Measurements from ENCODE around the gene ARF4.

The ARF4 gene

DNA sequence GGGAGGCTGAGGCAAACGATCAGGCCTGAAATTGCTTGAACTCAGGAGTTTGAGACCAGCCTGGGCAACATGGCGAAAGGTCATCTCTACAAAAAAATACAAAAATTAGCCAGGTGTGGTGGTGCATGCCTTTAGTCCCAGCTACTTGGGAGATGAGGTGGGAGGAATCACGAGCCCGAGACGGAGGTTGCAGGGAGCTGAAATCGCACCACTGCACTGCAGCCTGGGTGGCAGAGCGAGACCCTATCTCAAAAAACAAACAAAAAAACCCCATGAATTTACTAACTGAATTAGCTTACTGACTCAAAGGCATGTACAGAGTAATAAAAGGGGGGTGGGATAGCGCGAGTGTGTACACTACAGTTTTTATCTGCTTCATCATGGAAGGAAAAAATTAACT is 19.3 kb downstream of the ARF4 start:
- no peak for DNase-seq

DNA sequence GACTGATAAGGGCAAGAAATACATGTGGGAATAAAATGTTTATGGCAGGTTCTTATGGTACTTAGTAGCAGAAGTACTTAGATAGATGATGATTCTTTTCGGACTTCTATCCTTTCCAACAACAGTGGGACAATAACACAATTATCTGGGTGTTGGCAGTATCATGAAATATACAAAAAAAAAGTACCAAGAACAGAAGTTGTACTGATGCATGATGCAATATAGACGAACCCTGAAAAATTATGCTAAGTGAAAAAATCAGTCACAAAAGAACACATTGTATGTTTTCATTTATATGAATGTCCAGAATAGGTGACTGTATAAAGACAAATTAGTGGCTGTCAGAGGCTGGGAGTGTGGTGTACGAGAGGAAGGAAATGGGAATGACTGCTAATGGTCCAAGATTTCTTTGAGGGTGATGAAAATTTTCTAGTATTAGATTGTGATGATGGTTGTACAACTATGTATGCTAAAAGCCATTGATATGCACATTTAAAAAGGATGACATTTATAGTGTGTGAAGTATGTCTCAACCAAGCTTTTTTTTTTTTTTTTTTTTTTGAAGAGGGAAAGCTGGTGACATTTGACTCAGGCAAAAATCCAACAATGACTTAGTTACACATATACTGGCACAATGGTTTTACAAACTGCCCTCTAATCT is 21.0 kb downstream of the ARF4 start:
- DNase-seq = no peak

DNA sequence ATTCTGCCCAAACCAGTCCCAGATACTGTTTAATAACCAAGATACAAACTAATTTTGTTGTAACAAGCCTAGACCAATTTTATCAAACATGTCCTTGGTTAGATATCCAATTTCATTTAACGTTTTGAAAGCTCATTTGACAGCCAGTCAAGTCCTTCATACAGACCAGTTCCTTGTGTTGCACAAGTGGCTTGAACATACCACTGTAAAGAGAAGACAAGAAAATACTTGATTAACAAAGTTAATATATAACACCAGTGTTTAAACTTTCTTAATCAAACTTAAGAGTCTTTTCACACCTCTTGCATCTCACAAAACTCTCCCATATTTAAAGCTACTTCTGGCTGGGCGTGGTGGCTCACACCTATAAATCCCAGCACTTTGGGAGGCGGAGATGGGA is 25.0 kb downstream of the ARF4 start:
- DNase-seq = no peak

DNA sequence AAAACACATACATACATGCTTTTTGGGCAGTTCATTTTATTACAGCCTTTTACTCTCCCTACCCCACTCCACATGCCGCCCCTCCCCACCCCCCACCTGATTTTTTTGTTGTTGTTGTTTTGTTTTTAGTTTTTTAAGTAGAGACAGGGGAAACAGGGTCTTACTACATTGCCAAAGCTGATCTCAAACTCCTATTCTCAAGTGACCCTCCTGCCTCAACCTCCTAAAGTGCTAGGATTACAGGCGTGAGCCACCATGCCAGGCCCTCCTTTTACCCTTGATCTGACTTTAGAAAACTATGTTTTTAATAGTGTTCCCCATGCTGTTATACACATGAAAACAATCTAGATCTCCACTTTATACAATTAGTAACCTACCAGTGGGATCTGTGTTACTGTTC is 26.3 kb downstream of the ARF4 start:
- DNase-seq = no peak

DNA sequence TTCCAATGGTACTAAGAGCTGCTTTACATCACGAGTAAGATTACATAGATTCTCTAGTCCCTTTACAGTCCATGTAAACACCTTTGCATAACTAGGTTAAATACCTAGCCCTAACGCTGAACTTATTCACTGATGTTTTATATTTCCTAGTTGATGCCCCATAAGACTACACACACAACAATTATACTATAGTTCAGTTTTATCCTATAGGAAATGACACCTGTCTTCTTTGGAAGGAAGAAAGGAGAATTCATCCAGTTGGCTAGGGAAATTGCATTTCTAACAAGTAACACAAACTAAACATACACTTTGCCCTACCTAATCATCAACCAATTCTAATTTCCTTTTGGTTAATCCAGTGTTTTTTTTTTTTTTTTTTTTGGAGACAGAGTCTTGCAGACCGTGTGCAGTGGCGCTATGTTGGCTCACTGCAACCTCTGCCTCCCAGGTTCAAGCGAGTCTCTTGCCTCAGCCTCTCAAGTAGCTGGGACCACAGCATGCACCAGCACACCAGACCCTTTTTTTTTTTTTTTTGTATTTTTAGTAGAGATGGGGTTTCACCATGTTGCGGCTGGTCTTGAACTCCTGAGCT is 27.2 kb downstream of the ARF4 start:
- no peak for DNase-seq

DNA sequence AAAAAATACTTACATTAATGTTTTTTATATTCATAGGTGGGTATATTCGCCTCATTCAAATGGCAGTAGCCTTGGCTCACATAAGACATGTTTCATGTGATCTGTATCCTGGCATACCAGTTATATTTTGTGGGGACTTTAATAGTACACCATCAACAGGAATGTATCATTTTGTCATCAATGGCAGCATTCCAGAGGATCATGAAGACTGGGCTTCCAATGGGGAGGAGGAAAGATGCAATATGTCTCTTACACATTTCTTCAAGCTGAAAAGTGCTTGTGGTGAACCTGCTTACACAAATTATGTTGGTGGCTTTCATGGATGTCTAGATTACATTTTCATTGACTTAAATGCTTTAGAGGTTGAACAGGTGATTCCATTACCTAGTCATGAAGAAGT is 37.6 kb downstream of the ARF4 start:
- no peak for DNase-seq

DNA sequence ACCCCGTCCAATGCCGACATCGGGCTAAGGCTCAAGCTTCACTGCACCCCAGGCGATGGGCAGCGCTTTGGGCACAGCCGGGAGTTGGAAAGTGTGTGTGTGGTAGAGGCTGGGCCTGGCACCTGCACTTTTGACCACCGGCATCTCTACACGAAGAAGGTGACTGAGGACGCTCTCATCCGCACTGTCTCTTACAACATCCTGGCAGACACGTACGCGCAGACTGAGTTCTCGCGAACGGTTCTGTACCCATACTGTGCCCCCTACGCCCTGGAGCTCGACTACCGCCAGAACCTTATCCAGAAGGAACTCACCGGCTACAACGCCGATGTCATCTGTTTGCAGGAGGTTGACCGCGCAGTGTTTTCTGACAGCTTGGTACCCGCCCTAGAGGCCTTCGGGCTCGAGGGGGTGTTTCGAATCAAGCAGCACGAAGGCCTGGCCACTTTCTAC is 40.0 kb downstream of the ARF4 start:
- DNase-seq = peak; percentile 63

DNA sequence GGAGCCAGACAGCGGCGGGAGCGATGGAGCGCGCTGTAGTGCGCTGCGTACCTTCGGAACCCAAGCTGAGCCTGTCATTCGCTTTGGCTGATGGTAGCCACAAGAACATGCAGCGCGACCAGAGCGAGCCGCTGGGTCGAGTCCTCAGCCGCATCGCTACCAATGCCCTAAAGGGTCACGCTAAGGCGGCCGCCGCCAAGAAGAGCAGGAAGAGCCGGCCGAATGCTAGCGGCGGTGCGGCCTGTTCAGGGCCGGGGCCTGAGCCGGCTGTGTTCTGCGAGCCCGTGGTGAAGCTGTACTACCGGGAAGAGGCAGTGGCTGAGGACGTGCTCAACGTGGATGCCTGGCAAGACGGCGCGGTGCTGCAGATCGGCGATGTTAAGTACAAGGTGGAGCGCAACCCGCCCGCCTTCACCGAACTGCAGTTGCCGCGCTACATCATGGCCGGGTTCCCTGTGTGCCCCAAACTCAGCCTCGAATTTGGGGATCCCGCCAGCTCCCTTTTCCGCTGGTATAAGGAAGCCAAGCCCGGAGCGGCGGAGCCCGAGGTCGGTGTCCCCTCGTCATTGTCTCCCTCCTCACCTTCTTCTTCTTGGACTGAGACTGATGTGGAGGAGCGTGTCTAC is 40.6 kb downstream of the ARF4 start:
- DNase-seq = peak; percentile 36

DNA sequence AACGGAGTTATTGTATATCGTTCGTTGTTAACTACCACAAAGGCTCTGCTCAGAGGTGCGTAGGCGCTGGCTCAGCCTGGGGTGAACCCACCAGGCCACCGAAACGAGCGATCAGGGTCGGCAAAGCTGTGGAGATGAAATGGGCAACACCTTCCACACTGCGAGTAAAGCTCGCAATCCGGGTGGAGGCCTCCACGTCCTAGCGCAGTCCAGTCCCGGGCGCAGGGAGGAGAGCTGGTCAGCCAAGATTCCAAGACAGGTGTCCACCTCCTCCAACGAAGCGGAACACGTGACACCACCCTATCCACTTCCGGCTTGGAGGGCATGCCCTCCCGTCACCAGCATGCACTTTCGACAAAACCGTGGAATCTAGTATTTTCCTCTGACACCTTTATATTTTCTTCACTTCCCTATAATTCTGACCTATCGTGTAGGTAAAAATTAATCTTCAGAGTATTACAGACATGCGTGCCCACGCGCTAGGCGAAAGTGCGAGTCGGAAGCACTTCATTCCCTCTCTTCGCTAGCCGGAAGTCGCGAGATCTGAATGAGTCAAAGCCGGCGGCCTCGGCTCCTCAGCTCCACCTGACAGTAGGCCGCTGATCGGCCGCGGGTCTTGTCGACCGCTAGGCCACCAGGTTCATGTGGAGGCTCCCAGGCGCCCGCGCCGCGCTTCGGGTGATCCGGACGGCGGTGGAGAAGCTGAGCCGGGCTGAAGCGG is 41.2 kb downstream of the ARF4 start, which contains the start of gene PDE12:
TSS of gene PDE12 (plus strand) at position 537 of the 721 bp plus-strand sequence. CDS start at position 643, 106 bp downstream.
- DNase-seq = peak; percentile 89

DNA sequence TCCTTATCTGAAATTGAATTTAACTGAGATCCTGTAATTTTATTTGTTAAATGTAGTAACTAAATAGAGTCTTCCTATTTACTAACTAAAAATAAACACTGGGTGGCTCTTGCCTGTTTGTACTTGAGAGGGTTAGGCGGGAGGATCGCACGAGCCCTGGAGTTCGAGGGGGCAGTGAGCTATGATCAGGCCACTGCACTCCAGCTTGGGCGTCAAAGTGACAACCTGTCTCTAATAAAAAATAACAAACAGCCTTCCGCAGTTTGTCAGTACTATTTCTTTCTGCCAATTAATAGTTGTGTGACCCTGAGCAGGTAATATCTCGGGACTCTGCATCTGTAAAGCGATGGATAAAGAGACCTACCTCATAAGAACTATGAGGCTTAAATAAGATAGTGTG is 41.8 kb downstream of the ARF4 start:
- DNase-seq = no peak

DNA sequence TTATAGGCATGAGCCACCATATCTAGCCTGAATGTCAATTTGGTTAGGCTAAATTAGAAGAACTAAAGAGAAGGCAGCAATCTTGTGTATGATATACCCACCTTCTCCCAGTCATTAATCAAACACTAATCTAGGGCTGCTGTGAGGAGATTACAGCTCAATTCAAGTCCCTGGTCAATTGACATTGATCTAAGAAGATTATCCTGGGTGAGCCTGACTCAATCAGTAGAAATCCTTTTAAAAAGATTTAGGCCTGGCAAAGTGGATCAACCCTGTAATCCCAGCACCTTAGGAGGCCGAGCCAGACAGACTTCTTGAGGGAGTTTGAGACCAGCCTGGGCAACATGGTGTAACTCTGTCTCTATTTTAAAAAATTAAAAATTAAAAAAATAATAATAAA is 50.5 kb downstream of the ARF4 start:
- DNase-seq = no peak

DNA sequence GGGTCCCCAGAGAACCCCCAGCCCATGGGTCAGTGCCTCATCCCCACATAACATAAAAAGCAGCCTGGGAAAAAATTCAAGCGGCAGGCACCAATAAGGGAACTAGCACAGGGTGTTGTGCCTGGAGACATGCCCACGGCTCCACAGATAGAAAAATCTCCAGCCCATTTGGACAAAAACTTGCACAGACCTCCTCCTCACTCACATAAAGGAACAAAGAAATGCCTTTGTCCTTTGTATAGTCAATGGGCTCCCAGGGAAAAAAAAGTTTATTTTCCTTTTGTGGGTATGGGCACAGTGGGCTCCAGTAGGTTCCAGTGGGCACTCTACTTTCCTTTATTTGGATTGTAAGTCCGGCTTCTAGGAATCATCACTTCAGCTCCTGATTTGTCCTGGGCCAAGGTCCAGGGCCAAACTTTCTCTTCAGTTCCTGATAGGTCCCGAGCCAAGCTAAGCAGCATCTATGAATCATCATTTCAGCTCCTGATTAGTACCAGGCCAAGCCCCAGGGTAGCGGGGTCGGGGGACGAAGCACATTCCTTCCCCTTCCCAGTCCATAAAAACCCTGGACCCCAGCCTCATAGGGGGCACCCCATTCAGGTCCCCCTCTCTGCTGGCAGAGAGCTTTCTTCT is 51.4 kb downstream of the ARF4 start:
- DNase-seq = no peak

DNA sequence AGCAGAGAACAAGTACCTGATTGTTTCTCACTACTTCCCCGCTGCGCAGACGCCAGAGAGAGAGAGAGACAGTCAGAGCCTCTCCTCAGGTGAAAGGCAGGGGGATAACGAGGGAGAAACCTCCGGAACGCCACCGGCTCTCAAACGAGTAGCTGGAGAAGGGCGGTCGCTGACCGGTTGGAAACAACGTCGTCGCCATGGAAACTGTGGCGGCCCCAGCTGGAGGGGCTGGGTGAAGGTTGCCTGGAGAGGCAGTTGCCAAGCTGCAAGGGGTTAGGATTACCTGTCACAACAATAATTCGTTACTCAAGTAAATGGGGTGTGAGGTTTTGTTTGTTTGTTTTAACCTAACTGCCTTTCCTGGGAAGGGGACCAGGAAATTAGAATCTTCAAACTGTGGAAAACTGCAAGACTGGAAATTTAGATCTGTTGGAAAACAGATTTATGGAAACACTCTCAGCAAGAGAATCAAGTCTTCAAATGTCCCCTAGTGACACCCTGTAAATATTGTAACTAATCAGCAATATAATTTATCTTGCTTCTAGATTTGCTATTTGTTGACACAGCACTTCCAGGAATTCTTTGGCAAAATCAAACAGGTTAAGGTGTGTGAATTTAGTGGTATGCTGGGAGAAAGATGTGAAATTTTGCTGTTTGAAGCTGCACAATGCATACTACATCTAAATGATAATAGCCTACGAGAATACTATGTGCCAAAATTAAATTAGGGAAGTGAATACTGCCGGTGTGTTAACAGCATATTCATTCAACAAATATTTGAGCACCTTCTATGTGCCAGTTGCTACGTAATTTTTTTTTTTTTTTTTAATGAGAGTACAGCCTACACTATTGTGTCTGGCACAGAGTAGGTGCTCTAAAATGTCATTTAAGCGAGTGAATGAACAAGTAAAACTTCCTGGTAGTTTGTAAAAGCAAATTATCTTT is 52.7 kb downstream of the ARF4 start, which contains the start of gene DNAH12:
TSS of gene DNAH12 (minus strand) at position 164 of the 945 bp plus-strand sequence. CDS start 1,474 bp downstream, outside the sequence.
- DNase-seq = peak; percentile 18

DNA sequence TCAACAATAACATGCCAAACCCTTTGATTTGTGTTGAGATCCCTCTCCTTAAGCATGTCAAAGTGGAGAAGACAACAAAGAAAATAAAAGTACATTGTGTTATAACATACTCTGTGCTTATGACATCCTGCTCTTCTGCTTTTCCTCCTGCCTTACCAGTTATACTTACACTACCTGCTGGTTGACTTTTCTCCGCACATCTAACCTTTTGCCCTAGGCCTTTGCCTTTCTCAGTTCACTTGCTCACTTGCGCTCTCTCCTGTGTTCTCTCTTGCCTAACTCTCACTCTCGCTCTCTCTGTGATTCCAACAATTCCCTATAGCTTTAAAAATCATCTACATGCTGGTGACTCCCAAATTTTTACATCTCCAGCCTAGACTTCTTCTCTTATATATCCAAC is 58.7 kb downstream of the ARF4 start:
- no peak for DNase-seq

DNA sequence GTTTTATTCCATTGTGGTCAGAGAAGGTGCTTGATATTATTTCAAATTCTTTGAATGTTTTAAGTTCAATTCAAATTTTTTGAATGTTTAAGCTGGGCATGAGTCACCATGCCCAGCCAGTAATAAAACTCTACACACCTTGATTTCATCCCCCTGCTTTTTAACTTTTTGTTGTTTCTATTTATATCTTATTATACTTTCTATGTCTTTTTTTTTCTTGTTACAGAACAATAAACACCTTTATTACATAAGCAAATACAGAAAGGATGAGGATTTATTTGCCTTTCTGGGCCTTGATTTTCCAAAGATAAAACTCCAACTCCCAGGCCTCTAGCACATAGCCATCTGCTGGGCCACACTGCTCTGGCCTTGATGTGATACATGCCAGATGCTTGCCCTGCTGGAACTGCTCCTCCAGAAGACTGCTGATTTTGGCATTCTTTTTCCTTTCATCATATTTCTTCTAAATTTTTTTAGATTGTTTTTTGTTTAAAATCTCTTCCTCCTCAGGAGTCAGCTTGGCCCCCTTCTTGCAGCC is 67.0 kb downstream of the ARF4 start:
- no peak for DNase-seq

Data from activated CD4-positive, alpha-beta T cell treated with anti-CD3 and anti-CD28 coated beads, Interleukin-10, Interleukin-2, amounts not matched to agents 100 ng/mL and 50 ng/mL, durations not matched to agents 16 hours and 8 hours (primary cell).